Psoas muscle (tissue), 8 donors: ENCODE data around the gene WBP2NL. TPM values are rescaled to one million over a fixed set of nuclear protein-coding genes. Genes with fewer than 3 reads are reported as not detected.

Experiments
- ATAC-seq, 4 donors: fragments of 200-7000 bp; cut with Tn5 transposase; one replicate each; pipeline ENCODE4 v1.9.1; 2020; ENCODE audit warnings: moderate library complexity in 3 of 4, mild to moderate bottlenecking in 2 of 4
- DNase-seq, 2 donors: peaks; one replicate each; pipeline ENCODE4 v3.0.0-alpha.2; 2020
- H3K27ac ChIP-seq: fragments of 200-600 bp; one replicate; pipeline ENCODE4 v1.8.0; 2022
- H3K27me3 ChIP-seq, 3 donors: fragments of 200-600 bp in 1 of 3; one replicate each; pipeline versions ENCODE4 v1.6.1 to v1.8.0; 2013 to 2022; ENCODE audit warnings: low read length in 2 of 3, mild to moderate bottlenecking in 2 of 3, moderate library complexity in 1 of 3; ENCODE audit not compliant: insufficient read depth in 3 of 3
- H3K36me3 ChIP-seq, 2 donors: fragments of 200-600 bp in 1 of 2; one replicate each; pipeline versions ENCODE4 v1.6.1 to v1.8.0; 2013 to 2022; ENCODE audit warnings: low read depth in 1 of 2, mild to moderate bottlenecking in 1 of 2, moderate library complexity in 1 of 2; ENCODE audit not compliant: insufficient read depth in 1 of 2
- H3K4me1 ChIP-seq: fragments of 200-600 bp; one replicate; pipeline ENCODE4 v1.8.0; 2022
- H3K4me3 ChIP-seq: fragments of 200-600 bp; one replicate; pipeline ENCODE4 v1.8.0; 2022; ENCODE audit warnings: mild to moderate bottlenecking
- H3K9me3 ChIP-seq: fragments of 200-600 bp; one replicate; pipeline ENCODE4 v1.8.0; 2022
- CTCF ChIP-seq: fragments of 200-600 bp; IDR thresholded peaks from one replicate; pipeline ENCODE4 v1.8.0; 2022; ENCODE audit warnings: antibody characterized with exemption
- WGBS, 3 donors: extraction: QIAGEN DNeasy Blood & Tissue Kit; methylation state at CpG; one replicate each; pipeline versions ENCODE4 v1.1.6 to v1.1.7; 2013; 5-methylcytosine and 5-hydroxymethylcytosine counted together
- intact Hi-C, 2 donors: fragments of 100-400 bp; cut with DNase I; formaldehyde crosslinking; loops; one replicate each; pipeline versions ENCODE4 v1.11.0 to v1.14.2; 2022
- polyA plus RNA-seq, 3 donors: library from polyadenylated mRNA; stranded (reverse); fragments of 200-250 nt; gene quantifications; one replicate each; pipeline ENCODE4 v1.2.3, GENCODE V29; 2013
- total RNA-seq, 4 donors: library from RNA; stranded (reverse); fragmentation: NEBNext Ultra II Directional in 2 of 4; extraction: Animal tissue kit (Norgen Biotek cat#: 25700) in 2 of 4; gene quantifications; one replicate each; pipeline versions ENCODE4 v1.2.1 to v1.2.4, GENCODE V29; 2021 to 2023
- donor health status: healthy with polysubstance abuse.
- donor health status: DM: no; HTN: no; CAD: no; lungs with moderate emphysema.
- donor health status: Bipolar disorder and iron deficiency.
- donor health status: healthy.
- donor health status: DM: yes; HTN: yes; CAD: no.
- donor health status: DM: no; HTN: no; CAD: no.
- donor health status: DM: no; HTN: no; CAD: no.
- donor health status: DM: yes; HTN: yes; CAD: no.

The WBP2NL gene
- total and polyA plus RNA-seq, 7 donors: 0.22 to 1.7 (median 0.39) TPM; not detected in 1

DNA sequence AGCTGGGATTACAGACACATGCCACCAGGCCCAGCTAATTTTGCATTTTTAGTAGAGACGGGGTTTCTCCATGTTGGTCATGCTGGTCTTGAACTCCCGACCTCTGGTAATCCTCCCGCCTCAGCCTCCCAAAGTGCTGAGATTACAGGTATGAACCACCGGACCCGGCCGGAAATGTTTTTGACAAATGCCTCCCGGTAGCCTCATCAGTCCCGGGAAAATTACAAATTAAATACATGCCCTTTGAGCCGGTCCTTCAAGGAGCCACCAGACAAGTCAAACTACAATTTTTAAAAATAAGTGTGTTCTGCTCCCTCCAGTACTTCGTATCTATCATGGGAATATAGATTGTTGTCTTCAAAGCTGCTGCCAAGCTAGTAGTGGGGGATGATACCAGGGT lies 17.5 kb downstream of the WBP2NL start:
- intact Hi-C loops: no loop called here
- Histone ChIP-seq H3K36me3 (no peaks in the 10 kb centered on the region), H3K9me3 (peaks cover 4% of the 10 kb centered on the region), H3K4me1 (no peaks in the 10 kb centered on the region), H3K27ac (no peak overlapping the region), H3K27me3 (peaks cover 0 to 3% (median 0%) of the 10 kb centered on the region in 3 donors), H3K4me3 (no peak overlapping the region)
- TF ChIP-seq CTCF: no peak
- DNase-seq (no peak), ATAC-seq (no peak)
- WGBS, 3 donors: 70 to 81% (median 77%) methylated on average over 10 of the region's 10 CpGs

DNA sequence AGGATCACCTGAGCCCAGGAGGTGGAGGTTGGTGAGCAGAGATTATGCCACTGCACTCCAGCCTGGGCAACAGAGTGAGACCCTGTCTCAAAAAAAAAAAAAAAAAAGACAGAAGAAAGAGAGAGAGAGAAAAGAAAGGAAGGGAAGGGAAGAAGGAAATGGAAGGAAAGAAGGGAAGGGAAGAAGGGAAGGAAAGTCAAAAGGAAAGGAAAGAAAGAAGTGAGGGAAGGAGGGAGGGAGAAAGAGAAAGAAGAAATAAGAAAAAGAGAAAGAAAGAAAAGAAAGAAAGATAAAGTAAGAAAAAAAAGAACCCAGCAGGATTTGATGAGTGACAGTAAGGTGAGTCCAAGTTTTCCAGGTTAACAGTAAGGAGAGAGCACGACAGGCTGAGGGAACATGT lies 19.6 kb downstream of the WBP2NL start:
- TF ChIP-seq CTCF: no peak
- ATAC-seq (no peak), DNase-seq (no peak)
- Histone ChIP-seq H3K4me3 (no peak overlapping the region), H3K27me3 (peaks cover 0 to 3% (median 0%) of the 10 kb centered on the region in 3 donors), H3K9me3 (no peaks in the 10 kb centered on the region), H3K4me1 (no peaks in the 10 kb centered on the region), H3K36me3 (no peaks in the 10 kb centered on the region), H3K27ac (no peak overlapping the region)
- intact Hi-C loops: no loop called here
- 55 to 65% (median 57%) methylated on average over 1 of the region's 1 CpG for WGBS, 3 donors

- 78 to 84% (median 82%) methylated on average over 2 of the region's 2 CpGs for WGBS, 3 donors
- Histone ChIP-seq H3K4me3 (no peak overlapping the region), H3K27ac (no peak overlapping the region), H3K4me1 (no peaks in the 10 kb centered on the region), H3K36me3 (no peaks in the 10 kb centered on the region), H3K27me3 (peaks cover 0 to 3% (median 0%) of the 10 kb centered on the region in 3 donors), H3K9me3 (no peaks in the 10 kb centered on the region)
- no peak for TF ChIP-seq CTCF
- intact Hi-C loops: no loop called here
- ATAC-seq (no peak), DNase-seq (no peak)
Observed at GRCh38 chr22:42021571-42021970, 23.0 kb downstream of the WBP2NL start.

- H3K9me3 ChIP-seq: no peaks in the 10 kb centered on the region
- H3K36me3 ChIP-seq: no peaks in the 10 kb centered on the region
- TF ChIP-seq CTCF: no peak
- DNase-seq (no peak), ATAC-seq (no peak)
- intact Hi-C loops: no loop called here
- H3K4me1 ChIP-seq: no peaks in the 10 kb centered on the region
- no peak overlapping the region for H3K27ac ChIP-seq
- no peak overlapping the region for H3K4me3 ChIP-seq
- 73 to 84% (median 76%) methylated on average over 2 of the region's 2 CpGs for WGBS, 3 donors
- no peaks in the 10 kb centered on the region for H3K27me3 ChIP-seq
Observed at GRCh38 chr22:42022162-42022847, 23.7 kb downstream of the WBP2NL start.

DNA sequence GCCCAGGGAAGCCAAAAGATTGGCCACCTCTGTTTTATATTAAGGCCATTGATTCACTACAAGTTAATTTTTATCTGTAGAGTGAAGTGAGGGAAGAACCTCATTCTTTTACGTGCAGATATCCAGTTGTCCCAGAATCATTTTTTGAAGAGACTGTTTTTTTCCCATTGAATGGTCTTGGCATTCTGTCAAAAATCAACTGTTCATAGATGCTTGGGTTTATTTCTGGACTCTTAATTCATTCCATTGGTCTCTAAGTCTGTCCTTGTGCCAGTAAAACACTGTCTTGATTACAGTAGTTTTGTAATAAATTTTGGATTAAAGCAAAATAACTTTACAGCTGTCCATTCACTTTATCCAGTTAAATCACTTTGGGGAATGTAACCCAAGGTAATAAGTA lies 26.8 kb downstream of the WBP2NL start:
- H3K4me3 ChIP-seq: no peak overlapping the region
- no peak overlapping the region for H3K27ac ChIP-seq
- no peaks in the 10 kb centered on the region for H3K4me1 ChIP-seq
- no peaks in the 10 kb centered on the region for H3K9me3 ChIP-seq
- H3K36me3 ChIP-seq: no peaks in the 10 kb centered on the region
- no peaks in the 10 kb centered on the region for H3K27me3 ChIP-seq
- WGBS, 3 donors: 21 to 44% (median 32%) methylated on average over 1 of the region's 1 CpG
- ATAC-seq (no peak), DNase-seq (no peak)
- intact Hi-C loops: no loop called here
- no peak for TF ChIP-seq CTCF
